HL-60 (cell line): ENCODE measurements around the gene OR1A2.
"Not testable (repeated sequence)": the region's sequence is repeated elsewhere in the genome, so short reads cannot be mapped to it uniquely, and the experiment has no call there.

Source experiments
- POLR2AphosphoS5 ChIP-seq: IDR thresholded peaks from 2 replicates; pipeline ENCODE4 v1.6.1; 2012; ENCODE audit warnings: low read depth
- SPI1 ChIP-seq: IDR thresholded peaks from 2 replicates; pipeline ENCODE4 v1.6.1; 2012; ENCODE audit warnings: low read depth, mild to moderate bottlenecking, borderline replicate concordance
- TF ChIP-seq, protein P1 (sequence below): IDR thresholded peaks from one replicate; pipeline ENCODE4 v1.5.1; 2011; ENCODE audit warnings: low read length, control low read depth, inconsistent platforms; ENCODE audit not compliant: insufficient read depth
- TF ChIP-seq, protein P2 (sequence below): IDR thresholded peaks from 2 replicates; pipeline ENCODE4 v1.6.1; 2012; ENCODE audit warnings: low read depth; ENCODE audit not compliant: insufficient replicate concordance

DNA sequence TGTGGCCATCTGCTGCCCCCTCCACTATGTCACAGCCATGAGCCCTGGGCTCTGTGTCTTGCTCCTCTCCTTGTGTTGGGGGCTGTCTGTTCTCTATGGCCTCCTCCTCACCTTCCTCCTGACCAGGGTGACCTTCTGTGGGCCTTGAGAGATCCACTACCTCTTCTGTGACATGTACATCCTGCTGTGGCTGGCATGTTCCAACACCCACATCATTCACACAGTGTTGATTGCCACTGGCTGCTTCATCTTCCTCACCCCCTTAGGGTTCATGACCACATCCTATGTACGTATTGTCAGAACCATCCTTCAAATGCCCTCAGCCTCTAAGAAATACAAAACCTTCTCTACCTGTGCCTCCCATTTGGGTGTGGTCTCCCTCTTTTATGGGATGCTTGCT lies 43.7 kb downstream of the OR1A2 start:
- TF ChIP-seq, protein P1, sequence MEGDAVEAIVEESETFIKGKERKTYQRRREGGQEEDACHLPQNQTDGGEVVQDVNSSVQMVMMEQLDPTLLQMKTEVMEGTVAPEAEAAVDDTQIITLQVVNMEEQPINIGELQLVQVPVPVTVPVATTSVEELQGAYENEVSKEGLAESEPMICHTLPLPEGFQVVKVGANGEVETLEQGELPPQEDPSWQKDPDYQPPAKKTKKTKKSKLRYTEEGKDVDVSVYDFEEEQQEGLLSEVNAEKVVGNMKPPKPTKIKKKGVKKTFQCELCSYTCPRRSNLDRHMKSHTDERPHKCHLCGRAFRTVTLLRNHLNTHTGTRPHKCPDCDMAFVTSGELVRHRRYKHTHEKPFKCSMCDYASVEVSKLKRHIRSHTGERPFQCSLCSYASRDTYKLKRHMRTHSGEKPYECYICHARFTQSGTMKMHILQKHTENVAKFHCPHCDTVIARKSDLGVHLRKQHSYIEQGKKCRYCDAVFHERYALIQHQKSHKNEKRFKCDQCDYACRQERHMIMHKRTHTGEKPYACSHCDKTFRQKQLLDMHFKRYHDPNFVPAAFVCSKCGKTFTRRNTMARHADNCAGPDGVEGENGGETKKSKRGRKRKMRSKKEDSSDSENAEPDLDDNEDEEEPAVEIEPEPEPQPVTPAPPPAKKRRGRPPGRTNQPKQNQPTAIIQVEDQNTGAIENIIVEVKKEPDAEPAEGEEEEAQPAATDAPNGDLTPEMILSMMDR, result not testable (repeated sequence)
- not testable (repeated sequence) for TF ChIP-seq POLR2AphosphoS5, SPI1
- TF ChIP-seq, protein P2, sequence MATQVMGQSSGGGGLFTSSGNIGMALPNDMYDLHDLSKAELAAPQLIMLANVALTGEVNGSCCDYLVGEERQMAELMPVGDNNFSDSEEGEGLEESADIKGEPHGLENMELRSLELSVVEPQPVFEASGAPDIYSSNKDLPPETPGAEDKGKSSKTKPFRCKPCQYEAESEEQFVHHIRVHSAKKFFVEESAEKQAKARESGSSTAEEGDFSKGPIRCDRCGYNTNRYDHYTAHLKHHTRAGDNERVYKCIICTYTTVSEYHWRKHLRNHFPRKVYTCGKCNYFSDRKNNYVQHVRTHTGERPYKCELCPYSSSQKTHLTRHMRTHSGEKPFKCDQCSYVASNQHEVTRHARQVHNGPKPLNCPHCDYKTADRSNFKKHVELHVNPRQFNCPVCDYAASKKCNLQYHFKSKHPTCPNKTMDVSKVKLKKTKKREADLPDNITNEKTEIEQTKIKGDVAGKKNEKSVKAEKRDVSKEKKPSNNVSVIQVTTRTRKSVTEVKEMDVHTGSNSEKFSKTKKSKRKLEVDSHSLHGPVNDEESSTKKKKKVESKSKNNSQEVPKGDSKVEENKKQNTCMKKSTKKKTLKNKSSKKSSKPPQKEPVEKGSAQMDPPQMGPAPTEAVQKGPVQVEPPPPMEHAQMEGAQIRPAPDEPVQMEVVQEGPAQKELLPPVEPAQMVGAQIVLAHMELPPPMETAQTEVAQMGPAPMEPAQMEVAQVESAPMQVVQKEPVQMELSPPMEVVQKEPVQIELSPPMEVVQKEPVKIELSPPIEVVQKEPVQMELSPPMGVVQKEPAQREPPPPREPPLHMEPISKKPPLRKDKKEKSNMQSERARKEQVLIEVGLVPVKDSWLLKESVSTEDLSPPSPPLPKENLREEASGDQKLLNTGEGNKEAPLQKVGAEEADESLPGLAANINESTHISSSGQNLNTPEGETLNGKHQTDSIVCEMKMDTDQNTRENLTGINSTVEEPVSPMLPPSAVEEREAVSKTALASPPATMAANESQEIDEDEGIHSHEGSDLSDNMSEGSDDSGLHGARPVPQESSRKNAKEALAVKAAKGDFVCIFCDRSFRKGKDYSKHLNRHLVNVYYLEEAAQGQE, result not testable (repeated sequence)
